NCI-H2081 treated with DMSO at 0.1 percent for 48 hours (cell line): ENCODE measurements around the gene ARFGEF3.
A peak's percentile ranks its signal among the peaks of the same experiment; 100 is the strongest.
"Not testable (repeated sequence)": the region's sequence is repeated elsewhere in the genome, so short reads cannot be mapped to it uniquely, and the experiment has no call there.

Experiments used
- DNase-seq: peaks from one replicate; lab custom pipeline; 2025; lab: John Stamatoyannopoulos, UW

ARFGEF3 gene

DNA sequence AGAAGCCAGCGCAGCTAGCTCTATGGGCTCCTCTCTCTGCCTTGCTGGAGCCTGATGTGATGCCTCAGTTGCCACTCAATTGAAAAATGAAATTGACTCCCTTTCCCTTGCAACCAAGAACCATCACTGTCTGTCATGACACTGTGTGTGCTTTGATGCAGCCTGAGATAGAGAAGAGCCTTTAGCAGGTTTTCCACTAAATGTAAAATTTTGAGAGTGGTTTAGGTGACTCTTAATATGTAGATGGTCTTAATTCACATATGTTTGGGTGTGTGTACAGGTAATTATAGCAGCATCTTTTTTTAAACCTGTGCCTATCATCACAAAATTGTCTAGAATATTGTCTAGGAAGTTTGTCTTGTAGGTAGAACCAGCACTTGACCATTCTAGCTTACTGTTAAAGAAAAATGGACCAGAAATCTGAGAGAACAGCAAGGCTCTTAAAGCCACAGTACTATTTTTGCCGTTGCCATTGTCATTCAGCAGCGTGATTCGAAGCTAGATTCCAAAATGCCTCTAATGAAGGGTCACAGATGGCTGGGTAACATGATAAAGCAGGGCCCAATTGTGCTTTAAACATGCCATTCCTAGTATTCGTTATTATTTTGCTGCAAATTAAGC, 1.3 kb downstream of the ARFGEF3 start:
- DNase-seq: no peak

DNA sequence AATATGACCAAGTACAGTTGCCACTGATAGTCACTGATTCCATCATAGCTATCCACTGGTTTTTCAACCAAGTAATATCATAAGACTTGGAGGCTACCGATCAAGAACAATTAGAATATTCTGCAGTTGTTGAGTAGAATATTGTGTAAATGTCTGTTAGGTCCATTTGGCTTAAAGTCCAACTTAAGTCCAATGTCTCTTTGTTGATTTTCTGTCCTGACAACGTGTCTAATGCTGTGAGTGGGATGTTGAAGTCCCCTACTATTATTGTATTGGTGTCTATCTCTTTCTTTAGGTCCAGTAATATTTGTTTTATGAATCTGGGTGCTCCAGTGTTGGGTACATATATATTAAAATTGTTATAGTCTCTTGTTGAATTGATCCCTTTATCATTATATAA, 13.9 kb downstream of the ARFGEF3 start:
- no peak for DNase-seq

DNA sequence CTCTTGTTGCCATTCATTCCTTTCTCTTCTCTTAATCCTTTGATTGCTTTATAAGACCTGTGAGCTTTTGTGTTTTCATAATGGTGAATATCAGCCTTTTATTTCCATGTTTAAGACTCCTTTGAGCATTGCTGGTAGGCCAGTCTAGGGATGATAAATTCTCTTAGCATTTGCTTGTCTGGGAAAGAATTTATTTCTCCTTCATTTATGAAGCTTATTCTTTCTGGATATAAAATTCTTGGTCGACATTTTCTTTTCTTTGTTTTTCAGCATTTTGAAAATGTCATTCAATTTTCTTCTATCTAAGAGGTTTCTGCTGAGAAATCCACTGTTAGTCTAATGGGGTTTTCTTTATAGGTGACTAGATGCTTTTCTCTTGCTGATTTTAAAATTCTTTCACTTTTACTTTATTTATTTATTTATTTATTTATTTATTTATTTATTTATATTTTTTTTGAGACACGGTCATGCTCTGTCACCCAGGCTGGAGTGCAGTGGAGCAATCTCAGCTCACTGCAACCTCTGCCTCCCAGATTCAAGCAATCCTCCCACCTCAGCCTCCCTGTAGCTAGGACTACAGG, 15.0 kb downstream of the ARFGEF3 start:
- no peak for DNase-seq

- DNase-seq: peak; percentile 70
Observed at GRCh38 chr6:138182939-138183789, 21.4 kb downstream of the ARFGEF3 start.

DNA sequence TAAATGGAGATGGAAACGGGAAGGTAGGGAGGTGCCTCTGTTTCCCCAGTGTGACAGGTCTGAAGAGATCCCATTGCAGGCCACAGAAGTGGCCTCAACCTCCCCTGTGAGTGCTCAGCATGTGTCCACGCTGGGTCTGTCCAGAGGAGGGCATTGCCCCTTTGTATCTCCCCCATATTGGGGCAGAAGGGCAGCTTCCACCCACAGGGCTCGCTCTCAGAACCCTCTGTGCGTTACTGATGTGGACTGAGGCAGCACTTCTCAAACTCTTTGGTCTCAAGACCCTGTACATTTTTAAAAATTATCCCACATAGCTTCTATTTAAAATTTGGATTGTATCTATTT, 22.0 kb downstream of the ARFGEF3 start:
- no peak for DNase-seq

GRCh38 chr6:138184230-138184629, 22.5 kb downstream of the ARFGEF3 start:
- no peak for DNase-seq

DNA sequence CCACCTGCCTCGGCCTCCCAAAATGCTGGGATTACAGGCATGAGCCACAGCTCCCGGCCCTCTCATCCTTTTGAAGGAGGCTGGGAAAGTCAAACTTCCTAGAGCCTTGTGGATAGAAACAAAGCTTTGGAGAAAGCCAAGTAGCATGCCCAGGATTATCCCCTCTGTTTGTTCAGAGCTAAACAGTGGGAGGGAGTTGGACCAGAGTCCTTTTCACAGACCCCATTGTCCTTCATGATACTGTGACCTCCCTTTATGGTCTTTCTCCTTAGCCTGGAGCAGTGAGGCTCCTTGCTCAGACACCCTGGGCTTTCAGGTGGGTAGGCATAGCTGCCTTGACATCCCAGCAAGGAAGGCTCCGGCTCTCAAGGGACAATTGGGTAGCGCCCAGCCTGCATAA, 25.4 kb downstream of the ARFGEF3 start:
- DNase-seq: no peak

DNA sequence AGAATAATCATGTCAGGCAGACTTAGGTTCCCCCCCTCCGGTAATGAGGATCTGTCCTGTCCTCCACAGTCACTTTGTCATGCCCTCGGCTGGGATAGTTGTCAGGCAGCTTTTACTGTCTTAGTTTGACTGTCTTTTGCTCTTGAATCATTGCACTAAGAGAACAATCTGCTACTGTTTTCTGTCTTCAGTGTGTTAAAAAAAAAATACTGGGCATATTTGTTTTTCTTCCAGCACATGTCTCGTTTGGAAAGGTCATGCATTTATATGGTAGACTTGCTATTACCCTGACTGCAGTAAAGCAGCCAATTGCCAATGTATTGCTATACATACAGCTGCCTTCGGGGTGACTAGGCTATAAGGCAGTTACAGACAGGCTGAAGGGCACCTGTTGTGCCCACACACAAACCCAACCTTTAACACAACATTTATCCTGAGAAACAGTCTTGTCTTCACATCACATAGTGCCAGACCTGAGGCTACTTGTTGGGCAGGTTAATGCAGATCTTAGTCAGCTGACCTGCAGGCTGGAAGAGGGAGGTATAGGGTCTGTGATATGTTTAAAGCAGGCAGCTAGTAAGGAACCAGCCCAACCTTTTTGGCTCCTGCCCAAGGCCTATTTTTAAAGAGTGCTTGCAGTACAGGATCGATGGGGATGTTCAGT, 26.7 kb downstream of the ARFGEF3 start:
- no peak for DNase-seq

DNA sequence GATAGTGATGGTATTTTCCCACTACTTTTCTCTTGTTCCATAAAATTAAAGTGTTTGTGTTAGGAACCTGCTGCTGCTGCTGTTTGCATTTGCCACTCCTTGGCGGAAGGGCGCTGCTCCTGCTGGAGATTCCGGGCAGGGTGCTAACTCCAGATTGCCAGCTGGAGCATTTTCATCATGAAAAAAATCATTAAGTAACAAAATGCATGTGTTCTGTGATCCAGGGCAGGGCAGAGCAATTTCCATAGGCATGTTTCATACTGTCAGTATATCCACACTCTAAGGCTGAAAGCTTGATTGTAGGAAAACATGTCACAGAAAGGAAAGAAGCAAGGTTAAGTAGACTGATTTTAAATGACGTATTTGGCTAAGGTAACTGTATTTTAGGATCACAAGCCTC, 32.5 kb downstream of the ARFGEF3 start:
- no peak for DNase-seq

- no peak for DNase-seq
Observed at GRCh38 chr6:138196122-138196738, 34.5 kb downstream of the ARFGEF3 start.

GRCh38 chr6:138197570-138197969, 35.8 kb downstream of the ARFGEF3 start:
- no peak for DNase-seq

DNA sequence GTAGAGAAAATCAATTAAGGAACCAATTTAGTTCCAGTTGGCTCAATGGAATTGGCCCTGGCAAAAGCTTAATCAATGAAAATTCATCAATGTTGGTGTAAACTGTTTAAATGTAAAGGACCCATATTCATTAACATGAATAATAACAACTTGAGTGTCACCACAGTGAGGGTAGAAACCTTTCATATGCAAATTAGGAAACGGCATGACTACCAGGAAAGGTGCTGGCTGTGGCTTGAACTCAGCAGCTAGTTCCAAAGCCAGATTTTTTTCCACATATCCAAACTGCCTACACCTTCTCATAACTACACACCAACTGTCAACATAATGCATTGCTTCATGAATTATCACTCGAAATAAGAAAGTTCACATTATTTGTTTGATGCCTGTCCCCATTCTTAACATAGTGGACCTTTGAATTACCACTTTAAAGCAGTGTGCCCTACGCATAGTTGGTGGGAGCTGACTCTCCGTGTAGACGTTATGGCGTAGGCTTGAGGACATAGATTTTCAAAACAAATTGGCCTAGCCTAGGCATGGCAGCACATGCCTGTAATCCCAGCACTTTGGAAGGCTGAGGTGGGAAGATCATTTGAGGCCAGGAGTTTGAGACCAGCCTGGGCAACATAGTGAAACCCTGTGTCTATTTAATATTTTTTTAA, 36.8 kb downstream of the ARFGEF3 start:
- DNase-seq: no peak

GRCh38 chr6:138201836-138202235, 40.1 kb downstream of the ARFGEF3 start:
- DNase-seq: no peak

GRCh38 chr6:138203315-138203714, 41.6 kb downstream of the ARFGEF3 start:
- DNase-seq: no peak

- DNase-seq: no peak
Observed at GRCh38 chr6:138204303-138204702, 42.6 kb downstream of the ARFGEF3 start.

GRCh38 chr6:138204792-138205384, 43.1 kb downstream of the ARFGEF3 start:
- DNase-seq: no peak

- no peak for DNase-seq
Observed at GRCh38 chr6:138205437-138206094, 43.8 kb downstream of the ARFGEF3 start.

DNA sequence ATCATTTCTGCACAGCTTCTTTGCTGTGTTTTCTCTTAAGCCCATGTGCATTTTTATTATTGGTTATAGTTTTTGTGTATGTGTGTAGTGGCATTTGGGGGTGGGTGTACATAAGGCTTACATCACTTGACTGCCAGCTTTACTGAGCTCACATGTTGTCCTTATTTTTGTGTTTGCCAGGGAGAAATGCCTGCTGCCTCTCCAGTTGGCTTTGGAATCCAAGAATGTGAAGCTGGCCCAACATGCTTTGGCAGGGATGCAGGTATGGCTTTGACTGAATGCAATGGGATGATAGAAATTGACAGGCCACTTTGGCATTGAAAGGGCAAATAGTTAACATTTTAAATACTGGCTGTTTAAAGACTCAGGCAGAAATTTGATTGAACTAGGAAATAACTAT, 45.1 kb downstream of the ARFGEF3 start:
- DNase-seq: no peak

DNA sequence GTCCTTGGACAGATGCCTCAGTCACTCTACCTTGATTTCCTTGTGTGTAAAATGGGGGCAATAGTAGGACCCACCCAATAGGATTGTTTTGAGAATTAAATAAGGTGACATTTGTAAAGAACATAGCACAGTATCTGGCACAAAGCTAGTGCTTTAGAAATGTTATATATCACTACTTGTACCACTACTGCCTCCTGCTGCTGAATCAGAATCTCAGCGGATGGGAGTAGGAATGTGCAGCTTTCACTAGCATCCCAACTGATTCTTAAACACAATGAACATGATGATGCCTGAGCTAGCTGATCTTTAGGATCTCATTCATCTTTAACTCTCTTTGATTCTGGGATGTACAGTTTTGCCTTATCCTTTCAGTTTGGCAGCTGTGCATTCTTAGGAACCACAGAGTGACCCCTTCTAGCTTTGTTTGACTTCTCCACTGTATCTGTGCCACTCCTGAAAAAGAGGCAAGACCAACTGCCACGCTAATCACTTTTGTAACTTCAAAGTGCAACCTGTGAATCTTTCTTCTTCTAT, 49.4 kb downstream of the ARFGEF3 start:
- DNase-seq: no peak

DNA sequence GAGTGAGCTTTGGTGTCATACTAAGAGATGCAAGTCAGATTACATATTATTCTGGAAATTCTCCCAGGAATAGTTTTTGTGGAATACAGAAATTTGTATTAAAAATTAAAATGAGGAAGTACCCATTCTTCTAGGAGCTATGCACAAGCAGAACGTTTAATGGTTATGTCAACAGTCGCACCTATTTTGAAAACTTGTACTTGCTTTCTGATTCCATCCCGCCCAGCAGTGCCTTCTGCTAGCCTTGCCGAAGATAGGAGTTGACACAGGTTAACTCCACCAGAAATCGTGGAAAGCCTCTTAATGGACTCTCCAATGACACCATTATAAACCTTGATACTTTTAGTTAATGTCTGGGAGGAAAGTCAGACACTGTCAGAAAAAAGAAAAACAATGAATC, 49.9 kb downstream of the ARFGEF3 start:
- no peak for DNase-seq

- not testable (repeated sequence) for DNase-seq
Observed at GRCh38 chr6:138212530-138212929, 50.8 kb downstream of the ARFGEF3 start.
